ENCODE data around the gene USP22.

DNA sequence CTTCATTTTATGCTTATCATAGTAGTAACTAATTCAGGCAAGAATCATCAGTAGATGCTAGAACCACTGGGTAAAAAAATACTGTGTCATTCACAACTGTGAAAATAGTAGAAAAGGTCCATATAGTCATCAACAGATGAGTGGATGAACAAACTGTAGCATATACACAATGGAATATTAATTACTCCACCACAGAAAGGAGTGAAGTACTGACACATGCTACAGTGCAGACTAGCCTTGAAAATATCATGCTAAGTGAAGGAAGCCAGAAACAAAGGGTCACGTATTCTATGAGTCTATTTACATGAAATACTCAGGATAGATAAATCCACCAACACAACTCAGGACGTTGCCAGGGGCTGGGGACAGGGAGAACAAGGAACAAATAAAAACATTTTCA lies 13.3 kb downstream of the USP22 start:
- TF ChIP-seq, protein P1, sequence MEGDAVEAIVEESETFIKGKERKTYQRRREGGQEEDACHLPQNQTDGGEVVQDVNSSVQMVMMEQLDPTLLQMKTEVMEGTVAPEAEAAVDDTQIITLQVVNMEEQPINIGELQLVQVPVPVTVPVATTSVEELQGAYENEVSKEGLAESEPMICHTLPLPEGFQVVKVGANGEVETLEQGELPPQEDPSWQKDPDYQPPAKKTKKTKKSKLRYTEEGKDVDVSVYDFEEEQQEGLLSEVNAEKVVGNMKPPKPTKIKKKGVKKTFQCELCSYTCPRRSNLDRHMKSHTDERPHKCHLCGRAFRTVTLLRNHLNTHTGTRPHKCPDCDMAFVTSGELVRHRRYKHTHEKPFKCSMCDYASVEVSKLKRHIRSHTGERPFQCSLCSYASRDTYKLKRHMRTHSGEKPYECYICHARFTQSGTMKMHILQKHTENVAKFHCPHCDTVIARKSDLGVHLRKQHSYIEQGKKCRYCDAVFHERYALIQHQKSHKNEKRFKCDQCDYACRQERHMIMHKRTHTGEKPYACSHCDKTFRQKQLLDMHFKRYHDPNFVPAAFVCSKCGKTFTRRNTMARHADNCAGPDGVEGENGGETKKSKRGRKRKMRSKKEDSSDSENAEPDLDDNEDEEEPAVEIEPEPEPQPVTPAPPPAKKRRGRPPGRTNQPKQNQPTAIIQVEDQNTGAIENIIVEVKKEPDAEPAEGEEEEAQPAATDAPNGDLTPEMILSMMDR (optimal IDR thresholded peaks at IDR 0.05 in 1 of 3, IDR thresholded peaks at IDR 0.05 in 1 of 3, conservative IDR thresholded peaks at IDR 0.05 in 1 of 3; ENCODE audit: extremely low read depth in 1 of 3, insufficient read depth in 2 of 3, low read length in 3 of 3), result no peak
- no peak for TF ChIP-seq EZH2 (IDR thresholded peaks at IDR 0.05; ENCODE audit: low read length)

Measured in keratinocyte (primary cell).